CD4-positive, alpha-beta T cell treated with Interleukin-12 subunit alpha and Interleukin-12 subunit beta, for 1 hour (primary cell): ENCODE data around the gene MESD.
"Not testable (repeated sequence)": the region's sequence is repeated elsewhere in the genome, so short reads cannot be mapped to it uniquely, and the experiment has no call there.

Source experiments
- DNase-seq: peaks from one replicate; pipeline ENCODE4 v3.0.0-alpha.2; 2020

The MESD gene

DNA sequence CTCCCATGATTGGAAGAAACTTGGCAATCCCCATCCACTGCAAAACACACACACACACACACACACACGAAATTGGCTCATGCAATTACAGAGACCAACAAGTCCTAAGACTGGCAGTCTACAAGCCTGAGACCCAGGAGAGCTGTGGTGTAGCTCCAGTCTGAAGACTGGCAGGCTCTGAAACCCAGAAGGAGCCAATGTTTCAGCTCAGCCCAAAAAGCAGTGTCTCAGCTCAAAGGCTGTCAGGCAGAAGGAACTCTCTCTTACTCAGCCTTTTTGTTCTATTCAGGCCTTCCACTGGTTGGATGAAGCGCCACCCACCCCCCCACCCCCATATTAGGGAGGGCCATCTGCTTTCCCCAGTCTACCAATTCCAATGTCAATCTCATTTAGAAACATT lies 32.1 kb downstream of the MESD start:
- DNase-seq, result no peak

GRCh38 chr15:80955571-80956452 lies 33.8 kb downstream of the MESD start:
- DNase-seq, result not testable (repeated sequence)

- DNase-seq, result no peak
Measured at GRCh38 chr15:80953953-80954778, 35.5 kb downstream of the MESD start.

GRCh38 chr15:80953001-80953952 lies 36.3 kb downstream of the MESD start:
- no peak for DNase-seq

DNA sequence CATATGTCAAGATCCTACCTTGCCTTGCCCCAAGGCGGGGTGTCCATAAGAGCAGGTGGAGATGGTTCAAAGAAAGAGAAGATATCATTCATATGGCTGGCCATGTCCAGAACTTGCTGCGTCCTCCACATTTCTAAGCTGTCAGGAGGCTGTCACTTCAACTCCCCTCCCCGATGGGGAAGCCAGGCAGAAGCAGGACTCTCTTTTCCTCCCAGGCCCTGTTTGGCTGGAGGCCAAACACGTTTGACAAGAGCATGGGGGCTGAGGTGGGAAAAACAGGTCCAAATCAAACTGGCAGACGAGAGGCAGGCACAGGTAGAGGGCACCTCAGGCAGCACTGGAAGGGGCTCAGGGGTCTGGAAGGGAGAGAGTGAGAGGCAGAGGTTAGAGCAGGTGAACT lies 37.7 kb downstream of the MESD start:
- DNase-seq, result no peak

GRCh38 chr15:80950291-80951078 lies 39.1 kb downstream of the MESD start:
- DNase-seq, result no peak

DNA sequence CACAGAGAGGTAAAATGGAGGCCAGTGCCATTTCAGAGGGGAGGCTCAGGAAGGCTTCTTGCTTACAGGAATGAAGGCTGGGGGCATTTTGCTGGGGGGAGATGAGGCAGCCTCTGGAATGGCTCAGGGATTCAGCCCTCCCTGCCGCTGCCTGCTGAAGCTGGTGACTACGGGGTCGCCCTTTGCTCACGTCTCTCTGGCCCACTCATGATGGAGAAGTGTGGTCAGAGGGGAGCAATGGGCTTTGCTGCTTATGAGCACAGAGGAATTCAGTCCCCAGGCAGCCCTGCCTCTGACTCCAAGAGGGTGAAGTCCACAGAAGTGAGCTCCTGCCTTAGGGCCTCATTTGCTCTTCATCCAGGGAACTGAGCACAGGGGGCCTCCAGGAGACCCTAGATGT lies 39.9 kb downstream of the MESD start:
- no peak for DNase-seq

GRCh38 chr15:80948651-80949292 lies 40.8 kb downstream of the MESD start:
- DNase-seq, result no peak

GRCh38 chr15:80946576-80946975 lies 43.0 kb downstream of the MESD start:
- DNase-seq, result no peak

GRCh38 chr15:80945605-80946004 lies 44.0 kb downstream of the MESD start:
- no peak for DNase-seq

DNA sequence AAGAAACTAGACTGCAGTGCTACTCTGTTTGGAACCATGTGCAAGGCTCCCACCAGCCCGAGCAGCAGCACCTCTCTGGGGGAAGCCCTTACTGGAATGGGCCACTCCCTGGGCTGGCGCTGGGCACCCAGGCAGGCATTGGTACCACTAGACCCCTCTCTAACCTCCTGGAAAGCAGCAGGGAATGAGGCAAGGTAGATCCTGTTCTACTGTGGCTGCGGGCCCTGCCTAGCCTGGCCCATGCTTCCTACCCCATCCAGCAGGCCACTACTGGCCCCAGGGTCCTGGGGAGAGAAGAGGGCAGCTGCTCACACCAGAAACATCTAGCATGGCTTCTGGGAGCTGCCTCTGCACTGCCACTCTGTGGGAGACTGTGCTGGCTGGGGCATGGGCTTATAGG lies 44.8 kb downstream of the MESD start:
- no peak for DNase-seq

- no peak for DNase-seq
Measured at GRCh38 chr15:80942746-80943565, 46.7 kb downstream of the MESD start.

DNA sequence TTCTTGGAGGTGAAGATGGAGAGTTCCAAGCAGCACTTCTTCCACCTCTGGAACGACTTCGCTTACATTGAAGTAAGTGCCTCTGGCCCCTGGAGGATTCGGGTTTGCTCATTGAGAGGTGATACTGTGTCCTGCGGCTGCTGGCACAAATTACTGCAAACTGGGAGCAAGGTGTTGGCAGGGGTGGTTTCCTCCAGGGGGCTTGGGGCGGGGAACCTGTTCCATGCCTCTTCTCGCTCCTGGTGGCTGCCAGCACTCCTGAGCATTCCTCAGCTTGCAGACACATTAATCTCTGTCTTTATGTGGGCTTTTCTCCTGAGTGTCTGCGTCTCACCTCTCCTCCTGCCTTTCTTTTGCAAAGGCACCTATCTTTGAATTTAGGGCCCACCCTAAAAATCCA lies 47.4 kb downstream of the MESD start:
- no peak for DNase-seq

DNA sequence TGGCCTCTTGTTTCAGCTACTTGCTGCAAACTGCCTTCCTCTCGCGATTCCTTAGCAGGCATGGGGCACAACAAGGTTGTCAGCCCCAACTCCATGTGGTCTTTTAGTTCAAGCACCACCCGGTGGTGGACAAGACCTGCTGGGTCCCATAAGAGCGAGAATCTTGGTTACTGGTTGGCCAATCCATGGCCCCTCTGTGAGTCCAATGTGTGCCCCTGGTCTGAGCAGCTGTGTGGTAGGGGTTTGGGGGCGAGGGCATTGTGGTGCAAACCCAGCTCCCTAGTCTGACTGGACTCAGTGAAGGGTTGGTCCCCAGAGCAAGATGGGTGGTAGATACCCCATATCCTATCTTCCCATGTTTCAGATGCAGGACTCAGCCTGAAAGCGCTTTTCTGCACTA lies 48.8 kb downstream of the MESD start:
- DNase-seq, result no peak

DNA sequence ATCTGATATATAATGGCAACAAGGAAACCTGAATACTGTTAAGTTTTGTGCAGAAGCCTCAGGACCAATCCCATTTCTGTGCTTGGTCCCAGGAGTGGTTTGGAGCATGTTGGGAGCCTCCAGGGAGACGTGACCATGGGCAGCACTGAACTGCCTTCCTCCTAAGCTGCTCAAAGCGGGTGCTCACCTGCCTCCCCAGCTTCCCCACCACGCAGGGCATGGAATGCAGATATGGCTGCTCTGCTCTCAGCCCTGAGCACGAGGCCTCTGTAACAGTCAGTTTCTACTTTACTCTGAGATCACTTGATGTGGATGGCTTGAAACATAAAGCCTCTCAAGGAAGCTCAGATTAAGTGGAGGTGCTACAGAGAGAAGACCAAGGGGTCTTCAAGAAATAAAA lies 49.3 kb downstream of the MESD start:
- no peak for DNase-seq

DNA sequence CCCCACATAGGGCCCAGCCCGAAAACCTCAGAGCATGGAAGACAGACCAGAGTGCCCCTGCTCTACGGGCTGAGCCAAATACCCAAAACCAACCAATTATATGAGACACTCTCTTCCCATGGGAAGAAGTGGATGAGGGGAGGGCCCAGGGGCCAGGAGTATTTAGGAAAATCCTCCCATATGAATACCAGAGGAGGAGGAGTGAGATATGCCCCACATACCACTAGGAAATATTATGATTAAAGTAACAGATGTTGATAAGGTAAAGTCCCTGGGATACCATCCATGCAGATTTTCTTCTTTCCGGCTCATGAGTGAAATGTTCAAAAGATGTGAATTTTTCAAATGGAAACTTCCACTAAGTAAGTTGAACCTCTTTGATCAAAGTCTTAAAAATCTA lies 50.4 kb downstream of the MESD start:
- DNase-seq, result no peak

- DNase-seq, result no peak
Measured at GRCh38 chr15:80937718-80938117, 51.9 kb downstream of the MESD start.

DNA sequence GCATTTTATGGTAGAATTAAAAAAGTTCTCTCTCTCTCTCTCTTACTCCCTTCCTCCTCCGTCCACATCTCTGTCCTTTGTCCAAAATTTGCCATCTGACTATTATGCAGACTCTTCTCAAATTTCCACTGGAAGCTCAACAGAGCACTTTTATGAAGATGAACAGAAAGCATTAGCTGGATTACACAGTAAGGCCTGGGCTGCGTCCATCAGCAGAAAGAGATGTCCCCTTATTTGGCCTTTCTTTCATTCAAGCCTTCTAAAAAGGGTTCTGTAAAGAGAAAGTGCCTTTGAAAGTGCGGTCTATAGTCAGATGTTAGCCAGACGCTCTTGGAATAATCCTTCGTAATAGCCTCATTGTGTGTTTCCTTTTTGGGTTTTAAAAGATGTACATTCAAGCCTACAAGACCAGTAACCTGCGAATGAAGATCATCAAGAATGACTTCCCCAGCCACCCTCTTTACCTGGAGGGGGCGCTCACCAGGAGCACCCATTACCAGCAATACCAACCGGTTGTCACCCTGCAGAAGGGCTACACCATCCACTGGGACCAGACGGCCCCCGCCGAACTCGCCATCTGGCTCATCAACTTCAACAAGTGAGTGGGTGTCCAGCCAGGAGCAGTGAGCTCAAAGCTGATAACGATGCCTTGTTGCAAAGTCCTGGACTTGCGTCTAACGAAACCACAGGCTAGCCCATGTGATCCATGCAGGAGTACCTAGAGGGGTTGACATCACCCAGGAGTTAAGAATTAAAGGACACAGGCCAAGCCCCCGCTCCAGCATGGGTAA lies 53.1 kb downstream of the MESD start:
- DNase-seq, result no peak

- no peak for DNase-seq
Measured at GRCh38 chr15:80934761-80935221, 54.8 kb downstream of the MESD start.

- no peak for DNase-seq
Measured at GRCh38 chr15:80932989-80933388, 56.6 kb downstream of the MESD start.
